ENCODE measurements around the gene PRKG1. TPM values are rescaled to one million over a fixed set of nuclear protein-coding genes. Genes with fewer than 3 reads are reported as not detected.
"Not testable (repeated sequence)": the region's sequence is repeated elsewhere in the genome, so short reads cannot be mapped to it uniquely, and the experiment has no call there.

Gene PRKG1
- total and polyA plus RNA-seq, 2 donors (not counting 1 experiment from before 2014, with no cell fraction given), result 45.8 to 71.8 TPM

GRCh38 chr10:51204066-51204465 lies 129.8 kb downstream of the PRKG1 start:
- Histone ChIP-seq H4K20me1 (ENCODE audit: control insufficient read depth, extremely low read depth, insufficient read depth, low read length) (no peaks in the 10 kb centered on the region), H2AFZ (ENCODE audit: low read length) (no peak overlapping the region), H3K9ac (ENCODE audit: insufficient read depth, low read length) (no peak overlapping the region), H3K27me3 (ENCODE audit: control insufficient read depth, insufficient read depth, low read length) (no peaks in the 10 kb centered on the region), H3K4me2 (ENCODE audit: extremely low read depth, insufficient read depth, low read length) (no peak overlapping the region), H3K4me3 (replicated peaks in 1 of 4; ENCODE audit: control extremely low read depth in 1 of 4, insufficient read depth in 1 of 4, low read depth in 3 of 4, low read length in 4 of 4) (no peak overlapping the region), H3K27ac (ENCODE audit: insufficient read depth, low read length) (no peak overlapping the region), H3K36me3 (ENCODE audit: control insufficient read depth, insufficient read depth, low read length) (no peaks in the 10 kb centered on the region), H3K4me1 (ENCODE audit: control insufficient read depth, extremely low read depth, insufficient read depth, low read length) (no peaks in the 10 kb centered on the region), H3K9me3 (ENCODE audit: control insufficient read depth, insufficient read depth, low read depth, low read length) (no peaks in the 10 kb centered on the region), H3K79me2 (ENCODE audit: control insufficient read depth, insufficient read depth, low read length) (no peaks in the 10 kb centered on the region)
- no peak for TF ChIP-seq EZH2 (IDR thresholded peaks at IDR 0.05; ENCODE audit: low read length, missing control alignments)
- TF ChIP-seq CTCF (conservative IDR thresholded peaks at IDR 0.05 in 1 of 2, IDR thresholded peaks at IDR 0.05 in 1 of 2; ENCODE audit: low read depth in 1 of 2, low read length in 2 of 2), result no peak
- no peak for DNase-seq (ENCODE audit: low read depth in 2 of 2)

GRCh38 chr10:51204701-51205100 lies 130.4 kb downstream of the PRKG1 start:
- Histone ChIP-seq H3K4me2 (ENCODE audit: extremely low read depth, insufficient read depth, low read length) (no peak overlapping the region), H3K9ac (ENCODE audit: insufficient read depth, low read length) (no peak overlapping the region), H2AFZ (ENCODE audit: low read length) (no peak overlapping the region), H3K36me3 (ENCODE audit: control insufficient read depth, insufficient read depth, low read length) (no peaks in the 10 kb centered on the region), H3K4me1 (ENCODE audit: control insufficient read depth, extremely low read depth, insufficient read depth, low read length) (no peaks in the 10 kb centered on the region), H3K79me2 (ENCODE audit: control insufficient read depth, insufficient read depth, low read length) (no peaks in the 10 kb centered on the region), H3K9me3 (ENCODE audit: control insufficient read depth, insufficient read depth, low read depth, low read length) (no peaks in the 10 kb centered on the region), H3K27me3 (ENCODE audit: control insufficient read depth, insufficient read depth, low read length) (no peaks in the 10 kb centered on the region), H4K20me1 (ENCODE audit: control insufficient read depth, extremely low read depth, insufficient read depth, low read length) (no peaks in the 10 kb centered on the region), H3K27ac (ENCODE audit: insufficient read depth, low read length) (no peak overlapping the region), H3K4me3 (replicated peaks in 1 of 4; ENCODE audit: control extremely low read depth in 1 of 4, insufficient read depth in 1 of 4, low read depth in 3 of 4, low read length in 4 of 4) (no peak overlapping the region)
- DNase-seq (ENCODE audit: low read depth in 2 of 2), result peak in 1 of 2 donors; percentile 20
- TF ChIP-seq EZH2 (IDR thresholded peaks at IDR 0.05; ENCODE audit: low read length, missing control alignments), result no peak
- no peak for TF ChIP-seq CTCF (conservative IDR thresholded peaks at IDR 0.05 in 1 of 2, IDR thresholded peaks at IDR 0.05 in 1 of 2; ENCODE audit: low read depth in 1 of 2, low read length in 2 of 2)

GRCh38 chr10:51206500-51206899 lies 132.2 kb downstream of the PRKG1 start:
- DNase-seq (ENCODE audit: low read depth in 2 of 2), result no peak
- no peak overlapping the region for H2AFZ ChIP-seq (ENCODE audit: low read length)
- no peak overlapping the region for H3K4me3 ChIP-seq (replicated peaks in 1 of 4; ENCODE audit: control extremely low read depth in 1 of 4, insufficient read depth in 1 of 4, low read depth in 3 of 4, low read length in 4 of 4)
- H3K27me3 ChIP-seq (ENCODE audit: control insufficient read depth, insufficient read depth, low read length), result no peaks in the 10 kb centered on the region
- no peak for TF ChIP-seq EZH2 (IDR thresholded peaks at IDR 0.05; ENCODE audit: low read length, missing control alignments)
- TF ChIP-seq CTCF (conservative IDR thresholded peaks at IDR 0.05 in 1 of 2, IDR thresholded peaks at IDR 0.05 in 1 of 2; ENCODE audit: low read depth in 1 of 2, low read length in 2 of 2), result peak in 1 of 2 donors; percentile 13
- H3K79me2 ChIP-seq (ENCODE audit: control insufficient read depth, insufficient read depth, low read length), result no peaks in the 10 kb centered on the region
- no peaks in the 10 kb centered on the region for H4K20me1 ChIP-seq (ENCODE audit: control insufficient read depth, extremely low read depth, insufficient read depth, low read length)
- H3K4me1 ChIP-seq (ENCODE audit: control insufficient read depth, extremely low read depth, insufficient read depth, low read length), result no peaks in the 10 kb centered on the region
- H3K9me3 ChIP-seq (ENCODE audit: control insufficient read depth, insufficient read depth, low read depth, low read length), result no peaks in the 10 kb centered on the region
- no peak overlapping the region for H3K27ac ChIP-seq (ENCODE audit: insufficient read depth, low read length)
- no peak overlapping the region for H3K9ac ChIP-seq (ENCODE audit: insufficient read depth, low read length)
- H3K36me3 ChIP-seq (ENCODE audit: control insufficient read depth, insufficient read depth, low read length), result no peaks in the 10 kb centered on the region
- no peak overlapping the region for H3K4me2 ChIP-seq (ENCODE audit: extremely low read depth, insufficient read depth, low read length)

GRCh38 chr10:51212937-51213336 lies 138.7 kb downstream of the PRKG1 start:
- H3K27me3 ChIP-seq (ENCODE audit: control insufficient read depth, insufficient read depth, low read length); H4K20me1 ChIP-seq (ENCODE audit: control insufficient read depth, extremely low read depth, insufficient read depth, low read length); H3K79me2 ChIP-seq (ENCODE audit: control insufficient read depth, insufficient read depth, low read length); H3K4me2 ChIP-seq (ENCODE audit: extremely low read depth, insufficient read depth, low read length); H3K4me3 ChIP-seq (replicated peaks in 1 of 4; ENCODE audit: control extremely low read depth in 1 of 4, insufficient read depth in 1 of 4, low read depth in 3 of 4, low read length in 4 of 4); H3K36me3 ChIP-seq (ENCODE audit: control insufficient read depth, insufficient read depth, low read length); DNase-seq (ENCODE audit: low read depth in 2 of 2); H3K27ac ChIP-seq (ENCODE audit: insufficient read depth, low read length); H3K4me1 ChIP-seq (ENCODE audit: control insufficient read depth, extremely low read depth, insufficient read depth, low read length); H3K9me3 ChIP-seq (ENCODE audit: control insufficient read depth, insufficient read depth, low read depth, low read length); H2AFZ ChIP-seq (ENCODE audit: low read length); H3K9ac ChIP-seq (ENCODE audit: insufficient read depth, low read length): not testable (repeated sequence)
